H9 (cell line): Measurements from ENCODE around the gene ATP8A2. TPM values are rescaled to one million over a fixed set of nuclear protein-coding genes. Genes with fewer than 3 reads are reported as not detected.

Source experiments
- DNase-seq: peaks from one replicate; pipeline ENCODE4 v3.0.0-alpha.2; 2017
- H2AFZ ChIP-seq: one replicate; pipeline ENCODE4 v1.6.1; 2013; ENCODE audit warnings: mild to moderate bottlenecking, low read length, control low read depth, moderate library complexity
- H2AK5ac ChIP-seq: 2 replicates; pipeline ENCODE4 v1.6.1; 2013; ENCODE audit warnings: low read length, control low read depth, mixed read lengths; ENCODE audit not compliant: insufficient read length
- H2BK120ac ChIP-seq: one replicate; pipeline ENCODE4 v1.6.1; 2013; ENCODE audit warnings: low read depth, mild to moderate bottlenecking, low read length, control low read depth, inconsistent platforms; ENCODE audit not compliant: poor library complexity, severe bottlenecking
- H2BK12ac ChIP-seq: 2 replicates; pipeline ENCODE4 v1.6.1; 2013; ENCODE audit warnings: low read length, control low read depth, mixed read lengths, low read depth; ENCODE audit not compliant: insufficient read length
- H2BK15ac ChIP-seq: 2 replicates; pipeline ENCODE4 v1.6.1; 2013; ENCODE audit warnings: low read depth, low read length, control low read depth
- H2BK20ac ChIP-seq: one replicate; pipeline ENCODE4 v1.6.1; 2013; ENCODE audit warnings: low read depth, mild to moderate bottlenecking, low read length, control low read depth, inconsistent platforms; ENCODE audit not compliant: poor library complexity, severe bottlenecking
- H2BK5ac ChIP-seq: 2 replicates; pipeline ENCODE4 v1.6.1; 2013; ENCODE audit warnings: low read length, control low read depth, mixed read lengths; ENCODE audit not compliant: insufficient read length
- H3K14ac ChIP-seq: 2 replicates; pipeline ENCODE4 v1.6.1; 2013; ENCODE audit warnings: low read length, control low read depth; ENCODE audit not compliant: insufficient read depth
- H3K18ac ChIP-seq: 2 replicates; pipeline ENCODE4 v1.6.1; 2013; ENCODE audit warnings: low read depth, mild to moderate bottlenecking, mixed read lengths, low read length, control low read depth; ENCODE audit not compliant: insufficient read length
- H3K23ac ChIP-seq: 2 replicates; pipeline ENCODE4 v1.6.1; 2013; ENCODE audit warnings: low read length, control low read depth, mixed read lengths, low read depth; ENCODE audit not compliant: insufficient read length
- H3K23me2 ChIP-seq: 2 replicates; pipeline ENCODE4 v1.6.1; 2013; ENCODE audit warnings: low read depth, mild to moderate bottlenecking, mixed read lengths, low read length, control low read depth; ENCODE audit not compliant: insufficient read length, poor library complexity, severe bottlenecking
- H3K27ac ChIP-seq: 2 replicates; pipeline ENCODE4 v1.5.1; 2013; ENCODE audit warnings: low read length, control low read depth, mixed read lengths, low read depth; ENCODE audit not compliant: insufficient read length
- H3K27me3 ChIP-seq: 2 replicates; pipeline ENCODE4 v1.6.1; 2013; ENCODE audit warnings: low read length, control low read depth, inconsistent platforms; ENCODE audit not compliant: insufficient read depth
- H3K4ac ChIP-seq: 2 replicates; pipeline ENCODE4 v1.6.1; 2013; ENCODE audit warnings: low read depth, mild to moderate bottlenecking, control low read depth, inconsistent platforms, low read length, moderate library complexity
- H3K4me1 ChIP-seq: 2 replicates; pipeline ENCODE4 v1.6.1; 2013; ENCODE audit warnings: low read length, control low read depth, inconsistent platforms; ENCODE audit not compliant: insufficient read depth
- H3K4me2 ChIP-seq: 2 replicates; pipeline ENCODE4 v1.6.1; 2013; ENCODE audit warnings: low read length, control low read depth, mixed read lengths; ENCODE audit not compliant: insufficient read length, insufficient read depth
- H3K56ac ChIP-seq: 2 replicates; pipeline ENCODE4 v1.6.1; 2013; ENCODE audit warnings: low read depth, mild to moderate bottlenecking, mixed read lengths, low read length, control low read depth; ENCODE audit not compliant: insufficient read length
- H3K79me1 ChIP-seq: 2 replicates; pipeline ENCODE4 v1.6.1; 2013; ENCODE audit warnings: low read depth, mild to moderate bottlenecking, moderate library complexity, low read length, control low read depth, inconsistent platforms; ENCODE audit not compliant: insufficient read depth, poor library complexity, severe bottlenecking
- H3K79me2 ChIP-seq: 2 replicates; pipeline ENCODE4 v1.6.1; 2013; ENCODE audit warnings: low read length, control low read depth, inconsistent platforms; ENCODE audit not compliant: insufficient read depth
- H3K9ac ChIP-seq: 2 replicates; pipeline ENCODE4 v1.6.1; 2013; ENCODE audit warnings: low read length, control low read depth, mixed read lengths; ENCODE audit not compliant: insufficient read length; ENCODE audit errors: extremely low read depth
- H3K9me3 ChIP-seq: one replicate; pipeline ENCODE4 v1.6.1; 2013; ENCODE audit warnings: low read depth, low read length, inconsistent platforms; ENCODE audit not compliant: control insufficient read depth
- H3T11ph ChIP-seq: one replicate; pipeline ENCODE4 v1.6.1; 2013; ENCODE audit warnings: mild to moderate bottlenecking, low read length, control low read depth, inconsistent platforms
- H4K20me1 ChIP-seq: one replicate; pipeline ENCODE4 v1.6.1; 2013; ENCODE audit not compliant: control insufficient read depth, insufficient read length, insufficient read depth
- H4K5ac ChIP-seq: 2 replicates; pipeline ENCODE4 v1.6.1; 2013; ENCODE audit warnings: low read depth, mild to moderate bottlenecking, mixed read lengths, low read length, control low read depth; ENCODE audit not compliant: insufficient read length
- H4K8ac ChIP-seq: replicated peaks from 2 replicates; pipeline ENCODE4 v1.6.1; 2013; ENCODE audit warnings: low read length, control low read depth, mixed read lengths, low read depth; ENCODE audit not compliant: insufficient read length
- H4K91ac ChIP-seq: 2 replicates; pipeline ENCODE4 v1.6.1; 2013; ENCODE audit warnings: low read depth, mild to moderate bottlenecking, moderate library complexity, mixed read lengths, low read length, control low read depth; ENCODE audit not compliant: insufficient read length
- H3K27ac Mint-ChIP-seq, 3 experiments: 2 replicates in 2 of 3; 3 replicates in 1 of 3; pipeline ENCODE4 v1.8.0; 2020 to 2021; ENCODE audit warnings: mixed read lengths in 3 of 3, mild to moderate bottlenecking in 1 of 3, moderate library complexity in 1 of 3
- H3K27me3 Mint-ChIP-seq: 2 replicates; pipeline ENCODE4 v1.8.0; 2021; ENCODE audit warnings: low read depth, mild to moderate bottlenecking, moderate library complexity, mixed read lengths
- H3K36me3 Mint-ChIP-seq, 3 experiments: 2 replicates in 2 of 3; 3 replicates in 1 of 3; pipeline ENCODE4 v1.8.0; 2020 to 2021; ENCODE audit warnings: low read depth in 3 of 3, mixed read lengths in 3 of 3; ENCODE audit not compliant: insufficient read depth in 1 of 3
- H3K4me1 Mint-ChIP-seq, 2 experiments: 2 replicates each; pipeline ENCODE4 v1.8.0; 2020; ENCODE audit warnings: mixed read lengths in 2 of 2
- H3K4me3 Mint-ChIP-seq, 2 experiments: 2 replicates in 1 of 2; 3 replicates in 1 of 2; pipeline ENCODE4 v1.8.0; 2020 to 2021; ENCODE audit warnings: mild to moderate bottlenecking in 2 of 2, mixed read lengths in 2 of 2, moderate library complexity in 1 of 2
- H3K9me3 Mint-ChIP-seq, 2 experiments: 2 replicates in 1 of 2; 3 replicates in 1 of 2; pipeline ENCODE4 v1.8.0; 2020; ENCODE audit warnings: mild to moderate bottlenecking in 2 of 2, mixed read lengths in 2 of 2, moderate library complexity in 1 of 2
- CTCF ChIP-seq: fragments of 200-600 bp; sonication (generic); conservative IDR thresholded peaks from 3 replicates; pipeline ENCODE4 v1.8.0; 2021; ENCODE audit warnings: antibody characterized with exemption, mild to moderate bottlenecking
- WGBS: extraction: QIAGEN DNeasy Blood & Tissue Kit; methylation state at CpG from one replicate; pipeline ENCODE4 v1.1.7; 2013; ENCODE audit warnings: missing lambda C conversion rate, low lambda C conversion rate, mixed read lengths; ENCODE audit not compliant: insufficient read length; ENCODE audit errors: extremely low coverage; 5-methylcytosine and 5-hydroxymethylcytosine counted together
- total RNA-seq: library from RNA; stranded (reverse); gene quantifications from 2 replicates; pipeline ENCODE4 v1.2.1, GENCODE V29; 2021

The ATP8A2 gene
- total RNA-seq, 1 experiment from 2014 or later, result 18.2 TPM

- H3K27ac ChIP-seq, result no peak overlapping the region
- H3K14ac ChIP-seq, result no peak overlapping the region
- H4K5ac ChIP-seq, result no peak overlapping the region
- no peak overlapping the region for H3K4ac ChIP-seq
- H4K91ac ChIP-seq, result no peak overlapping the region
- H3K9ac ChIP-seq, result no peak overlapping the region
- H2BK120ac ChIP-seq, result no peak overlapping the region
- H4K8ac ChIP-seq, result no peak overlapping the region
- H3K23ac ChIP-seq, result no peak overlapping the region
- no CpG with 5 or more reads among the region's 3 CpGs for WGBS
- H2BK20ac ChIP-seq, result no peak overlapping the region
- no peaks in the 10 kb centered on the region for H3K23me2 ChIP-seq
- no peak overlapping the region for H3K56ac ChIP-seq
- H3T11ph ChIP-seq, result no peak overlapping the region
- H3K4me2 ChIP-seq, result no peak overlapping the region
- H3K9me3 ChIP-seq, result no peaks in the 10 kb centered on the region
- no peak overlapping the region for H2BK12ac ChIP-seq
- H3K4me1 ChIP-seq, result no peaks in the 10 kb centered on the region
- H3K27me3 ChIP-seq, result no peaks in the 10 kb centered on the region
- H3K9me3 Mint-ChIP-seq, result no peaks in the 10 kb centered on the region; a peak in 1 of 5 replicates
- no peaks in the 10 kb centered on the region for H3K36me3 Mint-ChIP-seq
- H4K20me1 ChIP-seq, result no peaks in the 10 kb centered on the region
- no peak overlapping the region for H2AK5ac ChIP-seq
- H2AFZ ChIP-seq, result no peak overlapping the region
- no peaks in the 10 kb centered on the region for H3K79me2 ChIP-seq
- no peak overlapping the region for H2BK5ac ChIP-seq
- H3K27me3 Mint-ChIP-seq, result peaks cover 2% of the 10 kb centered on the region; the same call in 1 of the 2 replicates
- H3K4me3 Mint-ChIP-seq, result no peak overlapping the region
- H3K27ac Mint-ChIP-seq, result no peak overlapping the region
- no peaks in the 10 kb centered on the region for H3K79me1 ChIP-seq
- DNase-seq, result no peak
- H3K4me1 Mint-ChIP-seq, result peaks cover 0 to 3% of the 10 kb centered on the region in 2 experiments; a peak in 1 of 4 replicates
- no peak overlapping the region for H2BK15ac ChIP-seq
- H3K18ac ChIP-seq, result no peak overlapping the region
- TF ChIP-seq CTCF, result no peak
These were observed 83.4 kb downstream of the ATP8A2 start for GRCh38 chr13:25455146-25455545.
